BJ (cell line): ENCODE measurements around the gene TEX14. TPM values are rescaled to one million over a fixed set of nuclear protein-coding genes. Genes with fewer than 3 reads are reported as not detected.

Experiments used
- CTCF ChIA-PET: fragments of 350-600 bp; formaldehyde crosslinking; extraction: SDS; loops from one replicate; lab custom pipeline; 2021; ENCODE audit warnings: antibody characterized with exemption, inconsistent platforms; lab: Yijun Ruan, JAX
- POLR2A ChIA-PET: fragments of 300-600 bp; sonication (Branson Sonifier 250); formaldehyde crosslinking; extraction: SDS; loops from one replicate; lab custom pipeline; 2021; ENCODE audit warnings: antibody characterized with exemption; lab: Charles Lee
- DNase-seq: peaks from one replicate; pipeline ENCODE4 v3.0.0-alpha.2; 2011; ENCODE audit warnings: low read depth
- H3K27me3 ChIP-seq: 2 replicates; pipeline ENCODE4 v1.6.0; 2011; ENCODE audit warnings: low read length; ENCODE audit not compliant: control insufficient read depth, insufficient read depth
- H3K36me3 ChIP-seq: 2 replicates; pipeline ENCODE4 v1.5.1; 2011; ENCODE audit warnings: low read length; ENCODE audit not compliant: control insufficient read depth, insufficient read depth
- H3K4me3 ChIP-seq: 2 replicates; pipeline ENCODE4 v1.5.1; 2011; ENCODE audit warnings: low read depth, mild to moderate bottlenecking, control low read depth, low read length
- polyA plus RNA-seq: library from polyadenylated mRNA; depleted of rRNA; stranded (reverse); fragments of >200 nt; gene quantifications from 2 replicates; pipeline ENCODE4 v1.2.3, GENCODE V29; 2011
- TF ChIP-seq, protein P1 (sequence below): IDR thresholded peaks from 2 replicates; pipeline ENCODE4 v1.5.1; 2011; ENCODE audit warnings: low read depth, mild to moderate bottlenecking, control low read depth, inconsistent platforms, low read length, moderate library complexity; ENCODE audit not compliant: insufficient read depth

The TEX14 gene
- polyA plus RNA-seq, 1 experiment: 0.02 TPM

DNA sequence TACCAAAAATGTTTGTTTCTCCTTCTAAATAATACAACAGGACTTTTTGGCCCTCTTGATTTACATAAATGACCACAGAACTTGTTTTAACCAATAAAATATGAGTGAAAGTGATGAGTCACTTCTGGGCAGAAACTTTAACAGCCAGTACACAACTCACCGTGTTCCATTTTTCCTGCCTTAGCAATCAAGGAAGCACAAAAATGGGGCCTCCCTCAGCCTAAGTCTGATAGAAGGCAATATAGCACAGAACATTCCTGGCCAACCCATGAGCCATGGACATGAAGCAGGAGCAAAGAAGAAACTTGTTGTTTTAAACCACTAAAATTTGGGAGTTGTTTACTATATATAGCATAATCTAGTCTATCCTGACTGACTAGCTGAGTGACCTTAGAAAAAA, 116.3 kb downstream of the TEX14 start:
- no peak overlapping the region for H3K4me3 ChIP-seq
- TF ChIP-seq, protein P1, sequence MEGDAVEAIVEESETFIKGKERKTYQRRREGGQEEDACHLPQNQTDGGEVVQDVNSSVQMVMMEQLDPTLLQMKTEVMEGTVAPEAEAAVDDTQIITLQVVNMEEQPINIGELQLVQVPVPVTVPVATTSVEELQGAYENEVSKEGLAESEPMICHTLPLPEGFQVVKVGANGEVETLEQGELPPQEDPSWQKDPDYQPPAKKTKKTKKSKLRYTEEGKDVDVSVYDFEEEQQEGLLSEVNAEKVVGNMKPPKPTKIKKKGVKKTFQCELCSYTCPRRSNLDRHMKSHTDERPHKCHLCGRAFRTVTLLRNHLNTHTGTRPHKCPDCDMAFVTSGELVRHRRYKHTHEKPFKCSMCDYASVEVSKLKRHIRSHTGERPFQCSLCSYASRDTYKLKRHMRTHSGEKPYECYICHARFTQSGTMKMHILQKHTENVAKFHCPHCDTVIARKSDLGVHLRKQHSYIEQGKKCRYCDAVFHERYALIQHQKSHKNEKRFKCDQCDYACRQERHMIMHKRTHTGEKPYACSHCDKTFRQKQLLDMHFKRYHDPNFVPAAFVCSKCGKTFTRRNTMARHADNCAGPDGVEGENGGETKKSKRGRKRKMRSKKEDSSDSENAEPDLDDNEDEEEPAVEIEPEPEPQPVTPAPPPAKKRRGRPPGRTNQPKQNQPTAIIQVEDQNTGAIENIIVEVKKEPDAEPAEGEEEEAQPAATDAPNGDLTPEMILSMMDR: no peak
- no peaks in the 10 kb centered on the region for H3K36me3 ChIP-seq
- CTCF ChIA-PET: interaction anchor here (1.0 kb wide), 2 partner anchors 37 to 429 kb away, joined by 3 read pairs; no protein-coding TSS in a partner anchor
- POLR2A ChIA-PET: no interaction called here
- H3K27me3 ChIP-seq: no peaks in the 10 kb centered on the region; the same call in 1 of the 2 replicates
- DNase-seq: peak; percentile 9

GRCh38 chr17:58574025-58574424, 117.8 kb downstream of the TEX14 start:
- TF ChIP-seq, protein P1: no peak
- Histone ChIP-seq H3K36me3 (no peaks in the 10 kb centered on the region), H3K4me3 (no peak overlapping the region), H3K27me3 (no peaks in the 10 kb centered on the region; the same call in 1 of the 2 replicates)
- no peak for DNase-seq
- ChIA-PET CTCF (interaction anchor here (1.3 kb wide), 1 partner anchor 22 kb away, joined by 3 read pairs; no protein-coding TSS in a partner anchor), POLR2A (no interaction called here)

DNA sequence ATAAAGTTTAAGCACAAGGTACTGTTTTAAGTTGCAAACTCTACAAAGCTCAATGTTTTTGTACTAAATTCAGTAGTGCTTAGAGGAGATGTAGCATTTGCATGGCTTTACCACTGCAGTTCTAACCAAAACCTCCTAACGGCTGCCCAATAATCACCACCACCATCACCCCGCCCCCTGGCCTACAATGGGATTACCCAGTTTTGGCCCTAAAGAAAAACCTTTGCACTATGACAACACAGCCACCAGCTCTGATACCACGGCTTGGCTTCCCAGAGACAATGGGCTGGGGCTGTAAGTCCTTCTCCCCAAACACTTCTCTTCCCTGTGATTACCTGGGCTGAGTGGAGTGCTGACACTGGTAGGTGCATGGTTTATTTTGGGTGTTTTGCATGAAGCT, 119.0 kb downstream of the TEX14 start:
- no peaks in the 10 kb centered on the region for H3K36me3 ChIP-seq
- ChIA-PET POLR2A (no interaction called here), CTCF (interaction anchor here (0.8 to 1.6 kb wide), 2 partner anchors 11 to 36 kb away, joined by 3 read pairs; no protein-coding TSS in a partner anchor)
- TF ChIP-seq, protein P1: no peak
- H3K27me3 ChIP-seq: no peaks in the 10 kb centered on the region; the same call in 1 of the 2 replicates
- no peak overlapping the region for H3K4me3 ChIP-seq
- DNase-seq: no peak

GRCh38 chr17:58570758-58571157, 121.1 kb downstream of the TEX14 start:
- DNase-seq: no peak
- TF ChIP-seq, protein P1: no peak
- no peaks in the 10 kb centered on the region for H3K36me3 ChIP-seq
- ChIA-PET POLR2A (no interaction called here), CTCF (no interaction called here)
- H3K4me3 ChIP-seq: no peak overlapping the region
- no peaks in the 10 kb centered on the region; the same call in 1 of the 2 replicates for H3K27me3 ChIP-seq

DNA sequence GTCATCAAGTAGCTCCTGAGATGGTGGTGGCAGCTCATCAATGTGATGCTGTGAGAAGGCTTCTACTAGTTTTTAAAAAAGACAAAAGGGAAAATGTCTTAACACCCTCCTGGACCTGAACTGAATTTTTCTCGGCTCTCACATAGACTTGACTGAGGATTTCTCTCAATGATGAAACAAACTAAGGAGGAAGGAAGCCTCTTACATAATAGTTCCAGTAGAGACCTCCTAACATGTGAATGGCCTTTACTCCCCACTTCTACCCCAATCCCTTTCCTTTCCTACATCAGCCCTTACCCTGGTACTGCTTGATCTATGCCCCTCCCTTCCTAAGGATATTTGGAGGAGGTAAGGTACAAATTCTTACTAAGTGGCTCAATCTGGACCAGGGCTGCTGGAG, 122.6 kb downstream of the TEX14 start:
- POLR2A ChIA-PET: no interaction called here
- Histone ChIP-seq H3K36me3 (no peaks in the 10 kb centered on the region), H3K4me3 (no peak overlapping the region), H3K27me3 (no peaks in the 10 kb centered on the region; the same call in 1 of the 2 replicates)
- no peak for DNase-seq
- CTCF ChIA-PET: no interaction called here
- TF ChIP-seq, protein P1: no peak
